GM13977 (cell line): ENCODE data around the gene XPNPEP3.
"Not testable (repeated sequence)": the region's sequence is repeated elsewhere in the genome, so short reads cannot be mapped to it uniquely, and the experiment has no call there.

Experiments
- DNase-seq: peaks from one replicate; pipeline ENCODE4 v3.0.0; 2012; ENCODE audit warnings: low spot score
- in situ Hi-C: fragments of 300-500 bp; cut with MboI; formaldehyde crosslinking; loops from one replicate; pipeline ENCODE4 v1.12.0; 2022; ENCODE audit warnings: low sequenced_read_pairs, low pct_unique_long_range_greater_than_20kb, mixed read lengths, inconsistent platforms; ENCODE audit not compliant: unreplicated experiment
- TF ChIP-seq, protein P1 (sequence below): IDR thresholded peaks from 2 replicates; pipeline ENCODE4 v1.5.1; 2012; ENCODE audit warnings: mild to moderate bottlenecking, control low read depth; ENCODE audit not compliant: insufficient read depth; ENCODE audit errors: extremely low read depth, missing control alignments

The XPNPEP3 gene

GRCh38 chr22:40898850-40899357, 42.0 kb downstream of the XPNPEP3 start:
- in situ Hi-C loops, result no loop called here
- DNase-seq, result peak; percentile 60
- TF ChIP-seq, protein P1, sequence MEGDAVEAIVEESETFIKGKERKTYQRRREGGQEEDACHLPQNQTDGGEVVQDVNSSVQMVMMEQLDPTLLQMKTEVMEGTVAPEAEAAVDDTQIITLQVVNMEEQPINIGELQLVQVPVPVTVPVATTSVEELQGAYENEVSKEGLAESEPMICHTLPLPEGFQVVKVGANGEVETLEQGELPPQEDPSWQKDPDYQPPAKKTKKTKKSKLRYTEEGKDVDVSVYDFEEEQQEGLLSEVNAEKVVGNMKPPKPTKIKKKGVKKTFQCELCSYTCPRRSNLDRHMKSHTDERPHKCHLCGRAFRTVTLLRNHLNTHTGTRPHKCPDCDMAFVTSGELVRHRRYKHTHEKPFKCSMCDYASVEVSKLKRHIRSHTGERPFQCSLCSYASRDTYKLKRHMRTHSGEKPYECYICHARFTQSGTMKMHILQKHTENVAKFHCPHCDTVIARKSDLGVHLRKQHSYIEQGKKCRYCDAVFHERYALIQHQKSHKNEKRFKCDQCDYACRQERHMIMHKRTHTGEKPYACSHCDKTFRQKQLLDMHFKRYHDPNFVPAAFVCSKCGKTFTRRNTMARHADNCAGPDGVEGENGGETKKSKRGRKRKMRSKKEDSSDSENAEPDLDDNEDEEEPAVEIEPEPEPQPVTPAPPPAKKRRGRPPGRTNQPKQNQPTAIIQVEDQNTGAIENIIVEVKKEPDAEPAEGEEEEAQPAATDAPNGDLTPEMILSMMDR, result peak; percentile 53

- TF ChIP-seq, protein P1, result no peak
- no peak for DNase-seq
- in situ Hi-C loops, result no loop called here
These were observed 47.2 kb downstream of the XPNPEP3 start for GRCh38 chr22:40904101-40904500.

- in situ Hi-C loops, result no loop called here
- TF ChIP-seq, protein P1, result no peak
These were observed 51.9 kb downstream of the XPNPEP3 start for GRCh38 chr22:40908895-40909294.

DNA sequence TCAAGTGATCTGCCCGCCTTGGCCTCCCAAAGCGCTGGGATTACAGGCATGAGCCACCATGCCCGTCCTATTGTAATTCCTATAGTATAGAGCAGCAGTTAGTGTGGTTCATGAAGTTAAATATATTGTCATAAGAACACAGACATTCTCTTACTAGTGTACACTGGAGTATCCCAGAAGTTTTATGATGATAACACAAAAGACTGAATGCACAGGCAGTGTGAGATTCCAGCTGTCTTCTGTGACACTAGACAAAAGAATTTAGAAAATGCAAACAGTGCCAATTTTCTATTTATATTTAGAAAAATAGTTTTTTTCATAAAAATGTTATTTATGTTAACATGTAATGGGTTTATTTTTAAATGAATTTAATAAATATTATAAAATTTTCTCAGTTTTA, 54.8 kb downstream of the XPNPEP3 start:
- TF ChIP-seq, protein P1, result no peak
- in situ Hi-C loops, result no loop called here
- no peak for DNase-seq

More at GRCh38 chr22:40908895-40909294, 51.9 kb downstream of the XPNPEP3 start:
- DNase-seq, result no peak

GRCh38 chr22:40912987-40913386, 56.0 kb downstream of the XPNPEP3 start:
- DNase-seq, in situ Hi-C loops: not testable (repeated sequence)

- in situ Hi-C loops, result no loop called here
- TF ChIP-seq, protein P1, result no peak
- DNase-seq, result no peak
These were observed 62.5 kb downstream of the XPNPEP3 start for GRCh38 chr22:40919446-40919845.

- TF ChIP-seq, protein P1, result no peak
- in situ Hi-C loops, result no loop called here
- DNase-seq, result no peak
These were observed 63.6 kb downstream of the XPNPEP3 start for GRCh38 chr22:40920526-40920925.
